ENCODE measurements around the gene CENPU.
"Not testable (repeated sequence)": the region's sequence is repeated elsewhere in the genome, so short reads cannot be mapped to it uniquely, and the experiment has no call there.

The CENPU gene

GRCh38 chr4:184664445-184665210 lies 69.3 kb downstream of the CENPU start:
- no peak for TF ChIP-seq CTCF (IDR thresholded peaks at IDR 0.05; ENCODE audit: low read depth, low read length, missing control alignments)

DNA sequence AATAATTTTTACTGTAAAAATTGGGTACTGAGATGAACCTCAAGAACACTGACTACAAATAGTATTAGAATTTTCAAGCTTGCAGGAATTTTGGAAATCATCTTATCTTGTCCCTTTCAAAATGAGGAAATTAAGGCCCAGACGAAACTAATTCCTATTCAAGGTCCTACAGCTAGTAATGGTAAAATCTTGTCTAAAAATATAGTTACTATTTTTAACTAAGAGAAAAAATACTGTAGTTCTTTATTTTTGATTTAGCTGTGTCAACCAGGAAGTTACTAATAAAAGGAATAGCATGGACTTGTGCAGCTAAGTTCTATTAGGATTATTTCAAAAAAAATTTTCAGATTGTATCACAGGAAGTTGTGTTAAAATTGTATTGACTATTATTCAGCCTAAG lies 71.7 kb downstream of the CENPU start:
- no peak overlapping the region for H3K4me3 ChIP-seq (replicated peaks; ENCODE audit: low read depth, low read length)
- TF ChIP-seq CTCF (IDR thresholded peaks at IDR 0.05; ENCODE audit: low read depth, low read length, missing control alignments): no peak
- DNase-seq (ENCODE audit: extremely low read depth, low read depth): no peak

More at GRCh38 chr4:184664445-184665210, 69.3 kb downstream of the CENPU start:
- H3K4me3 ChIP-seq (replicated peaks; ENCODE audit: low read depth, low read length): no peak overlapping the region
- DNase-seq (ENCODE audit: extremely low read depth, low read depth): no peak

DNA sequence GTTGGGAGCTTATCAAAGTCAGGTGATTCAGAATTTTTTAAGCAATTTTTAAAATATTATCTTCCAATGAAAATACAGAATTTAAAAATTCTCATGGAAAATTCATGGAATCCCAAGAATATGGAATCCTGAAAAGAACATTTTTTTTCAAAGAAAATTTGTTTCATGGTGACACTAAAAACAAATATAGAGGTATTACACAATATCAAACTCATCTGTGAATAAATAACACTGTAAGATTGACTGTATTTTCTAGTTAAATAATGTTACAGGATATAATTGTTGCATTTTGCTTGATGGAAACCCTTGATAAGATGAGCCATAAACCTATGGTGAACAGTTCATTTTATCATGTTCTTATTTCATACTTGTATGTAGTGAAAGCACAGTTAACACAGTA lies 72.9 kb downstream of the CENPU start:
- TF ChIP-seq CTCF (IDR thresholded peaks at IDR 0.05; ENCODE audit: low read depth, low read length, missing control alignments): no peak
- H3K4me3 ChIP-seq (replicated peaks; ENCODE audit: low read depth, low read length): no peak overlapping the region
- DNase-seq (ENCODE audit: extremely low read depth, low read depth): no peak

DNA sequence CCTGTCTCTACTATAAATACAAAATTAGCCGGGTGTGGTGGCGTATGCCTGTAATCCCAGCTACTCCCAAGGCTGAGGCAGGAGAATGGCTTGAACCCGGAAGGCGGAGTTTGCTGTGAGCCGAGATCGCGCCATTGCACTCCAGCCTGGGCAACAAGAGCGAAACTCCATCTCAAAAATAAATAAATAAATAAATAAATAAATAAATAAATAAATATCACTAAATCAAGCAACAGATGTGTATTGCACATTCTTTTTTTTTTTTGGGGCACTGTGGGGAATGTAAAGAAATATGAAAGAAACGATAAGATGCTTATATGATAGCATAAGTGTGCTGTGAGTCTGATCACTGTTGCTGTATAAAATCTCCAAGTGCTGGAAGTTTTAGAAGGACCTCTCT lies 76.1 kb downstream of the CENPU start:
- DNase-seq (ENCODE audit: extremely low read depth, low read depth); H3K4me3 ChIP-seq (replicated peaks; ENCODE audit: low read depth, low read length): not testable (repeated sequence)

DNA sequence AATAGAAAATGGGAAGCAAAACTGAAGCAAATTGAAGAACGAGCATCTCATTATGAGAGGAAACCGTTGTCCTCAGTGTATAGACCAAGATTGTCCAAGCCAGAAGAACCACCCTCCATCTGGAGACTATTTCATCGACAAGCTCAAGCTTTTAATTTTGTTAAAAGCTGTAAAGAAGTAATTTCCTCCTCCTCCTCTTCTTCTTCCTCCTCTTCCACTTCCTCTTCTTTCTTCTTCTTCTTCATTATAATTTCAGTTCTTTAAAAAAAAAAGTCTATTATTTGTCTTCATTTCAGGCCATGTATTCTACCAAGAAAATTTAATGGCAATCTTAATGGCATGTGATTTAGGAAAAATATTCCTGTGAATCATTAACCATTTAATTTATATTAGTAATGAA lies 76.8 kb downstream of the CENPU start:
- no peak for TF ChIP-seq CTCF (IDR thresholded peaks at IDR 0.05; ENCODE audit: low read depth, low read length, missing control alignments)
- no peak for DNase-seq (ENCODE audit: extremely low read depth, low read depth)

DNA sequence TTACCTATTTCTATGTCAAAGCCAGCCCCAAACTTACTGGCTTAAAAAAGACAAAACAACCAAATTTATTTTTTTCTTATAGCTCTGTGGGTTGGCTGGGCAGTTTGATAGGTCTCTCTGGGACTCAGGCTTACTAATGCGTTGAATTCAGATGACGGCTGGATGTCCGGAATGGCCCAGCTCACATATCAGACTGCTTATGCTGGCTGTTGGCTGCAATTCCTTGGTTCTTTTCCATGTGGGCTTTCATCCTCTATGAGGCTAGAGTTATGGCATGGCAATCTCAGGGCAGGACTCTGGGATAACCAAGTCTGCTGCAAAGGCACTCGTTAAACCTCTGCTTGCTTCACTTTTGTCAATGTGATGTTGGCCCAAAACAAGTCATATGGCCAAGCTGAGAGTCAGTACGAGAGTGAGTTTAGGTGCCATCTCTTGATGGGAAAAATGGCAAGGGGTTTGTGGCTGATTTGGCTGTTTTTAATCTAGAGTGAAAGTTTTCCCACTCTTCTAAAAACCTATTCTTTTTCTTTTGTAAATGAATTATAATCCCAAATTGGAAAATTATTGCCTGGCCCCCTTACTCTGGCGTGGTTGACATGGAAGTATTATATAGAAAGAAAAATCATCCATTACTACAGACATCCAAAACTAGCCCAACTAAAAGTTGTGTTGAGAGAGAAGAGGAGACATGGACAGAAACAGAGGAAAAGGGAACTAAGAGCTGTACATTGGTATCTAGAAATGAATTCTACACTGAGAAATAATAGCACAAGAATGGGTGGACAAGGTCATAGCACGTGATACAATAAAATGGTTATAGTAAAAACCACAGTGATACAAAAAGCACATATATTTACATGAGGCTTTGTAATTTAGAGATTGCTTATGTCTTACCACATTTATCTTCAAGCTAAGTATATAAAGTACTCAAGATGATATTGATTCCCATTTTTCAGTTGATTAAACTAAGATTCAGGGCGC lies 77.7 kb downstream of the CENPU start:
- no peak for DNase-seq (ENCODE audit: extremely low read depth, low read depth)
- no peak overlapping the region for H3K4me3 ChIP-seq (replicated peaks; ENCODE audit: low read depth, low read length)
- TF ChIP-seq CTCF (IDR thresholded peaks at IDR 0.05; ENCODE audit: low read depth, low read length, missing control alignments): no peak

More for the DNA sequence above, 76.8 kb downstream of the CENPU start:
- H3K4me3 ChIP-seq (replicated peaks; ENCODE audit: low read depth, low read length): no peak overlapping the region

DNA sequence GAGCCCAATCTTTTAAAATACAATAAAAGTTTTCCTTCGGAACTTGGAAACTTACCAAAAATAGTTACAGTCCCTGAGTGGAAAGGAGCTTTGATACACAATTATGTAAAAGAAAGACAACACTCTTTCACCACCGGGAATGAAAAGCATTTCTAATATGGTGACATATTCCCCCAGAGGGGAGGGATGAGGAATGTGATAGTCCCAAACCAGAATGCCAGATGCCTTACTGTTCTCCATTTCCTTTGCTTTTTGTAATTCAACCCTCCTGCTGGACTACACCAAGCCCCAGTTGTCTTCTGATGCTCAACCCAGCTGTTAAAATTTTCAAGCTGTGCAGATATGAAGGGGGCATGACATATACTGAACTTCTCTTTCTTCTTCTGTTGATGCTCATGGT lies 80.2 kb downstream of the CENPU start:
- TF ChIP-seq CTCF (IDR thresholded peaks at IDR 0.05; ENCODE audit: low read depth, low read length, missing control alignments): no peak
- H3K4me3 ChIP-seq (replicated peaks; ENCODE audit: low read depth, low read length): no peak overlapping the region
- DNase-seq (ENCODE audit: extremely low read depth, low read depth): peak; percentile 43

DNA sequence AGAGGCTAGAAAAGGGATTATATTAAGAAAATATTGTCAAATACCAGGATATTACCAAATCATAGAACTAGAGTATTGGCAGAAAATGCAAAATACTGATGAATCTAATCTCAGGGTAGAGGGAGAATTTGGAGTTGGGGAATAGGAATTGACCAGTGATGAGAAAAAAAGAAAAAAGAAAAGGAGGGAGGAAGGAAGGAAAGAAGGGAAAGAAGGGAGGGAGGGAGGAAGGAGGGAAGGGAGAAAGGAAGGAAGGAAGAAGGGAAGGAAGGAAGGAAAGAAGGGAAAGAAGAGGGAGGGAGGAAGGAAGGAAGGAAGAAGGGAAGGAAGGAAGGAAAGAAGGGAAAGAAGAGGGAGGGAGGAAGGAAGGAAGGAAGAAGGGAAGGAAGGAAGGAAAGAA lies 81.2 kb downstream of the CENPU start:
- not testable (repeated sequence) for DNase-seq (ENCODE audit: extremely low read depth, low read depth); H3K4me3 ChIP-seq (replicated peaks; ENCODE audit: low read depth, low read length)

Data from HFF-Myc (cell line).